AG04449 (cell line): ENCODE data around the gene TNFRSF11A.

Experiments
- CTCF ChIA-PET: fragments of 350-600 bp; formaldehyde crosslinking; extraction: SDS; loops from one replicate; lab custom pipeline; 2021; ENCODE audit warnings: antibody characterized with exemption; lab: Yijun Ruan, JAX
- POLR2A ChIA-PET: fragments of 400-600, 350-600 bp; formaldehyde crosslinking; extraction: SDS; loops from one replicate; lab custom pipeline; 2020; ENCODE audit warnings: antibody characterized with exemption, inconsistent platforms; lab: Yijun Ruan, JAX
- DNase-seq: peaks from one replicate; pipeline ENCODE4 v3.0.0-alpha.2; 2010; ENCODE audit warnings: low read depth, low spot score
- H3K4me3 ChIP-seq: 2 replicates; pipeline ENCODE4 v1.5.1; 2011; ENCODE audit warnings: low read depth, mild to moderate bottlenecking, control low read depth, low read length
- CTCF ChIP-seq: IDR thresholded peaks from one replicate; pipeline ENCODE4 v1.5.1; 2011; ENCODE audit warnings: mild to moderate bottlenecking, moderate library complexity, low read length, control low read depth, inconsistent platforms; ENCODE audit not compliant: insufficient read depth; ENCODE audit errors: missing control alignments

Gene TNFRSF11A

GRCh38 chr18:62369129-62369644, 44.1 kb downstream of the TNFRSF11A start:
- H3K4me3 ChIP-seq: no peak overlapping the region
- DNase-seq: no peak
- CTCF ChIA-PET: no interaction called here
- no peak for TF ChIP-seq CTCF
- POLR2A ChIA-PET: no interaction called here

DNA sequence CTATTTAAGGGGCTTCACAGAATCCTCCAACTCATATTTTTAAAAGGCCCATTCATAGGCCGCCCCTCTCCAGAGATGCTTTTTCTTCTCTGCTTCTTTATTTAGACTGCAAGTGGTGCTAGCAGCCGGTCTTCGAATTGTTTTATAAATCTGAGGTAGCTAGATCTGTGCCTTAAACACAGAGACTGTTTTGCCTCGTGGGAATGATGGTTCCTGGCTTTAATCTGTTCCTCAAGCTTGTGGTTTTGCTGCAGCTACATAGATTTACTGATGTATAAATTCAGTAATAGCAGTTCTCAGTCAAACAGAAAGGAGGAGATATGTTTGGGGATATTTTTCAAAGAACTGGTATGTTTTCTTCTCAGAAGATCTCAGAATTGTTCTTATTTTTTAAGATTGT, 45.3 kb downstream of the TNFRSF11A start:
- ChIA-PET CTCF (no interaction called here), POLR2A (no interaction called here)
- TF ChIP-seq CTCF: no peak
- no peak for DNase-seq
- H3K4me3 ChIP-seq: no peak overlapping the region

GRCh38 chr18:62371436-62371835, 46.3 kb downstream of the TNFRSF11A start:
- ChIA-PET POLR2A (no interaction called here), CTCF (no interaction called here)
- no peak overlapping the region for H3K4me3 ChIP-seq
- no peak for DNase-seq
- TF ChIP-seq CTCF: no peak

- ChIA-PET POLR2A (no interaction called here), CTCF (no interaction called here)
- TF ChIP-seq CTCF: no peak
- no peak overlapping the region for H3K4me3 ChIP-seq
- no peak for DNase-seq
These were observed 47.0 kb downstream of the TNFRSF11A start for GRCh38 chr18:62372156-62372555.

GRCh38 chr18:62372882-62373281, 47.8 kb downstream of the TNFRSF11A start:
- ChIA-PET CTCF (no interaction called here), POLR2A (no interaction called here)

GRCh38 chr18:62374410-62374965, 49.4 kb downstream of the TNFRSF11A start:
- ChIA-PET POLR2A (no interaction called here), CTCF (interaction anchor here (0.6 kb wide), 1 partner anchor 210 kb away, joined by 3 read pairs; no protein-coding TSS in a partner anchor)
- H3K4me3 ChIP-seq: no peak overlapping the region
- TF ChIP-seq CTCF: no peak
- DNase-seq: no peak

More at GRCh38 chr18:62372882-62373281, 47.8 kb downstream of the TNFRSF11A start:
- no peak overlapping the region for H3K4me3 ChIP-seq
- TF ChIP-seq CTCF: no peak
- no peak for DNase-seq
